GM19328 (cell line): Measurements from ENCODE around the gene SH2D1B.
"Not testable (repeated sequence)": the region's sequence is repeated elsewhere in the genome, so short reads cannot be mapped to it uniquely, and the experiment has no call there.

ENCODE experiments used
- ATAC-seq: cut with Tn5 transposase; IDR thresholded peaks from one replicate; pipeline ENCODE4 v1.9.1; 2021; ENCODE audit warnings: mild to moderate bottlenecking, moderate library complexity; ENCODE audit not compliant: unreplicated experiment

The SH2D1B gene, protein sequence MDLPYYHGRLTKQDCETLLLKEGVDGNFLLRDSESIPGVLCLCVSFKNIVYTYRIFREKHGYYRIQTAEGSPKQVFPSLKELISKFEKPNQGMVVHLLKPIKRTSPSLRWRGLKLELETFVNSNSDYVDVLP

DNA sequence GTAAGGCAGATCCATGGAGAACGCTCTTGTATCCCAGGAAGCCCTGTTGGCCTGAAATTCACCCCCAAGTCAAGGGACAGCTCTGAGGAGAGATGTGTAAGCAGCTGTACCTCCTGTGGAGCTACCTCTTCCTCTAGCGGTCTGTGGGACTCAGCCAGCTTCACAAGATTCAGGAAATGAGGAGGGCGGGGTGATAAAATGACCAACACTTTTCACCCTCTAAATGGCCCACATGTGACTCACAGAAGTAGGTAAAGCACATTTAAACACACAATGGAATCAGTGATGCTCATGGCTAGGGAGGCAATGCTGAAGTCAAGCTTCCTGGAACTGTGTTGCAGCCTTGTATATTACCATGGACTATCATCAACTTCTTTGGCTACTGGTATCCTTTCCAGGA lies at the start of gene SH2D1B:
SH2D1B (minus strand) TSS at position 135 of the 400 bp plus-strand sequence; CDS start at position 15, 120 bp downstream.
- ATAC-seq = no peak

DNA sequence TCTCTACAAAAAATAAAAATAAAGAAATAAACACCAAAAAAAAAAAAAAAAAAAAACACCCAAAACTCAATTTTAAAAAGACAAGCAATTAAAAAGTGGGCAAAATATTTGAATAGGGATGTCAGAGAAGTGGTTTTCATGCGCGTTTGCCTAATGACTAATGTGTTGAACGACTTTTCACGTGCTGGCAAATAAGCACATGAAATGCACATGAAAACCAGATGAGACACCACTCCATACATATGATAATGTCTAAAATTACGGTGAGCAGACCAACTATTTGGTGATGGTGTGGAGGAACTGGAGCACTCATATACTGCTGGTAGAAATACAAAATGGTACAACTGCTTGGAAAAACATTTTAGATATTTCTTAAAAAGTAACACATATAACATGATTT lies 46.3 kb upstream of the SH2D1B start:
- ATAC-seq = no peak

DNA sequence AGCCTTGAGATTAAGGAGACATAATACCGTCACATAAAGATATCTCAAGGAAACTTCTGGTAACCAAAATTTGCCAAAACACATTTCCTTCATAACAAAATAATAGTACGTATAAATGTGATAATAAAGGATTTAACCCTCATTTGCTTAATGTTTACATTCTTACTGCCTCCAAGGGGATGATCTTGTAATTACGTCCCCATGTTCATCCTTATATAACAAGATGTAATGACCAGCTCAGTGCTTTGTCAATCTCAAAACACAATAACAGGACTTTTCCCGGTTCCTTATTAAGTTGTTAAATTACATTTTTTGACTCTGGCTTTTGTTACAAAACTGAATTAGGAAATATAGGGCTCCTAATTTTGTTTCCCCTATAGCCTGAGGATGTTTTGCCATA lies 44.4 kb upstream of the SH2D1B start:
- ATAC-seq = no peak

DNA sequence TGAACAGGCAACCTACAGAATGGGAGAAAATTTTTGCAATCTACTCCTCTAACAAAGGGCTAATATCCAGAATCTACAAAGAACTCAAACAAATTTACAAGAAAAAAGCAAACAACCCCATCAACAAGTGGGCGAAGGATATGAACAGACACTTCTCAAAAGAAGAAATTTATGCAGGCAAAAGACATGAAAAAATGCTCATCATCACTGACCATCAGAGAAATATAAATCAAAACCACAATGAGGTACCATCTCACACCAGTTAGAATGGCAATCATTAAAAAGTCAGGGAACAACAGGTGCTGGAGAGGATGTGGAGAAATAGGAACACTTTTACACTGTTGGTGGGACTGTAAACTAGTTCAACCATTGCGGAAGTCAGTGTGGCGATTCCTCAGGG lies 42.4 kb upstream of the SH2D1B start:
- ATAC-seq = not testable (repeated sequence)

DNA sequence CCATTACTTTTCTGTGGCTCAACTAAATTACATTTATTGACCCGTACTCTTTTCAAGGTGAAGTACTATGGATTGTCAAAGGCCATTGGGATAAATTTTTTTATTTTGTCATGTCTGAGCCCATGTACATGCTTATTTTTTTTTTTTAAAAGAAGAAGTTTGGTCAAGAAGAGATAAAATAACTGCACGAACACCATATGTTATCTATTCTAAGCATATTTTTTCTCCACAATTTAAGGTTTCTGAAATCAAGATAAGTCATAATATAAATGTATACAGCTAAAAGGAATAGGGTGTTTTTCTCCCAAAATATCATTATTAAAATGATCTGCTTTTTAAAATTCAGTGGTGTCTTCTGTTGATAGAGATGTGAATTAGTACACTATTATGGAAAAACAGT lies 35.0 kb upstream of the SH2D1B start:
- ATAC-seq = no peak

DNA sequence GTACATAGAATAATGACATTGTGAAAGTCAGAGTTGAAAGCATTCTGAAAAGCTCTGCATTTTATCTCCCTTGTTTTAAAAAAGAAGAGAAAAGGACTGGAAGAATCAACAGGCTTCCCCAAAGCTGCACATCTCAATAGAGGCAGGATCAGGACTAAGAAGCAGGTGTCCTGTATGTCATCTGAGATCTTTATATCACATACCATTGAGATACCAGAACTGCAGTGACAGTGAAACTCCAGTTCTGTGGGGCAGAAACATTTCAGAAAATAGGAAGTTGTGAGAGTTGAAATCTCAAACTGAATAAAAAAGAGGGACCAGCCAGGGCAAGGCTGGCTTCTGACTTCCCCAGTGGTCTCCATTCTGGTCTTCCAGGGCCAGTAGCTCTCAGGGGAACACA lies 33.0 kb upstream of the SH2D1B start:
- ATAC-seq = no peak

DNA sequence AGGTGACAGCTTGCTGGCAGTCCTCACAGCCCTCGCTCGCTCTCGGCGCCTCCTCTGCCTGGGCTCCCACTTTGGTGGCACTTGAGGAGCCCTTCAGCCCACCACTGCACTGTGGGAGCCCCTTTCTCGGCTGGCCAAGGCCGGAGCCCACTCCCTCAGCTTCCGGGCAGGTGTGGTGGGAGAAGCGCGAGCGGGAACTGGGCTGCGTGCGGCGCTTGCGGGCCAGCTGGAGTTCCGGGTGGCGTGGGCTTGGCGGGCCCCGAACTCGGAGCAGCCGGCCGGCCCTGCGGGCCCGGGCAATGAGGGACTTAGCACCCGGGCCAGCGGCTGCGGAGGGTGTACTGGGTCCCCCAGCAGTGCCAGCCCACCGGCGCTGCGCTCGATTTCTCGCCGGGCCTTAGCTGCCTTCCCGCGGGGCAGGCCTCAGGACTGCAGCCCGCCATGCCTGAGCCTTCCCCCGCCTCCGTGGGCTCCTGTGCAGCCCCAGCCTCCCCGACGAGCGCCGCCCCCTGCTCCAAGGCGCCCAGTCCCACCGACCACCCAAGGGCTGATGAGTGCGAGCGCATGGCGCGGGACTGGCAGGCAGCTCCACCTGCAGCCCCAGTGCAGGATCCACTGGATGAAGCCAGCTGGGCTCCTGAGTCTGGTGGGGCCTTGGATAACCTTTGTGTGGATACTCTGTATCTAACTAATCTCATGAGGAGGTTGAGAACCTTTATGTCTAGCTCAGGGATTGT lies 21.2 kb upstream of the SH2D1B start:
- not testable (repeated sequence) for ATAC-seq

DNA sequence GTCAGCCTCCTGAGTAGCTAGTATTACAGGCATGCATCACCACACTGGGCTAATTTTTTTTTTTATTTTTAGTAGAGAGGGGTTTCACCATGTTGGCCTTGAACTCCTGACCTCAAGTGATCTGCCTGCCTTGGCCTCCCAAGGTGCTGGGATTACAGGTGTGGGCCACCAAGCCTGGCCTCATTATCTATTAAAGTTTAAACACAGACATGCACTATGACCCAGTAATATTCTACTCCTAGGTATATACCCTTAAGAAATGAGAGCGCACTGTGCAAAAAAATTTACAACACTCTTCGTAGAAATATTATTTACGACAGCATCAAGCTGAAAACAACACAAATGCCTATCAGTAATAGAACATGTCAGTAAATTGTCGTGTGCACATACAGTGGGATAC lies 18.6 kb upstream of the SH2D1B start:
- no peak for ATAC-seq

DNA sequence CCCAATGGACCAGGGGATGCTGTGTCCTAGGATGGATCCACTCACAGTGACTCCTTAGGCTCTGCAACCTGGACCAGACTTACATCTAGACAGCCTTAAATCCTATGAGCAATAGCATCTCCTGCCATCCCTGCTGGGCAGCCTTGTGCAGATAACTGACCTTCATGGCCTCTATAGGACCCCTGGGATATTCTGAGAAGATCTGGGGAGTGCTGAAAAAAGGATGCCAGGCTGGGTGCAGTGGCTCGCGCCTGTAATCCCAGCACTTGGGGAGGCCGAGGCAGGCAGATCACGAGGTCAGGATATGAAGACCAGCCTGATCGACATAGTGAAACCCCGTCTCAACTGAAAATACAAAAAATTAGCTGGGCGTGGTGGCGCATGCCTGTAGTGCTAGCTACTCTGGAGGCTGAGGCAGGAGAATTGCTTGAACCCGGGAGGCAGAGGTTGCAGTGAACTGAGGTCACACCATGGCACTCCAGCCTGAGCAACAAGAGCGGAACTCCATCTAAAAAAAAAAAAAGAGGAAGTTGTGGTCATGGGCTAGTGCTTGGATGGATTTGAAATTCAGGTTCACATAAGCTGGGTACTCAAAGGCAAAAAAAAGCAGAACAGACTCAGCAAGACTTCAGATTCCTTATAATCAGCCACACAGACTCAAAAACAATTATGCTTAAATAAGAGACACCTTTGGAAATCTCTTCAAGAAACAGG lies 10.9 kb upstream of the SH2D1B start:
- no peak for ATAC-seq

DNA sequence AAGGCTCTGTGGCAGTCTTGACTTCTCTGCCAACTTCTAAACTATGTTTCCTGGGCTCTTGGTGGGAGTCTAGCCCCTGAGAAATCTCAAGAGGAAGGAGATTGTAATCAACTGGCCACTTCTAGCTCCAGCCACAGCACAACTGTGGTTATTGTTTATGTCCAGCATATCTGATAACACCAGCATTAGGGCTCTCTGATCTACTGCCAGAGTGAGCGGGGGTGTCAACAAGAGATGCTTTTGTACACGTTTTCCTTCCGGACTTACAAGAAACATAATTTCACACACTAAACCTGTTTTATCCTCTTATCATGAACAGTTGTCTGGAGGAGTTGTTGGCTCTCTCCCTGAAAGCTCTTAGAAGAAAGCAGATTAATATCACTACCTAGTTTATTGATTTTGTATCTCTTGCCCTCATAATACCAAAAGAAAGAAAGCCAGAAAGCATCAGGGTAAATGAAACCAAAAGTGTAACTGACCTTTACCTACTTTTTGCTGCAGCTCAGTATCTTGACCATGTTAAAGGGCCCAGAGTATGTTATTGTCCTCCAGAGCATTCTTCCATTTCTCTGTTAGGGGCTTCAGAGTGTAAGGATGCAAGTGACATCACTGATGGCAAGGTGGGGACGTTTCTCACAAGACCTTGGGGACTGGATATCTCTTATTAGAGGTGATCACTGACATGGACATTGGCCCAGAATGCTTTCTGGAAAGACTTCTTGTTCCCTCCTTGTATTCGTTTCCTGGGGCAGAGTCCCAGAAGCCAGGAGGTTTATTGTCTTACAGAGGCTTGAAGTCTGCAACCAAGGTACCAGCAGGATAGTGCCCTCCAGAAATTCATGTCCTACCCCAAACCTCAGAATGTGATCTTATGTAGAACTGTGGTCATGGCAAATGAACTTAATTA lies 9.6 kb upstream of the SH2D1B start:
- ATAC-seq = no peak

DNA sequence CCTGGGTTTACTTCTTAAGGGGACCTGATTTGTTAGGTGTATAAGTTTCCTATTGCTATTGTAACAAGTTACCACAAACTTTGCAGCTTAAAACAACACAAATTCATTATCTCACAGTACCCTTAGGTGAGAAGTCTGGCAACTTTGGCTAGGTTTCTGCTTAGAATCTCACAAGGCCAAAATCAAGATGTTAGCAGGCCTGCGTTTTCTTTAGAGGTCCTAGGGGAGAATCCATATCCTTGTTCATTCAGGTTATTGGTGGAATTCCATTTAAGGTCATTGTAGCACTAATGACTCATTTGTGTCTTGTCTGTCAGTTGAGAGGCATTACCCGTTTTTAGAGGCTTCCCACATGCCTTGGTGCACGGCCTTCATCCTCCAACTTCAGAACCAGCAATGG lies 8.2 kb upstream of the SH2D1B start:
- no peak for ATAC-seq

DNA sequence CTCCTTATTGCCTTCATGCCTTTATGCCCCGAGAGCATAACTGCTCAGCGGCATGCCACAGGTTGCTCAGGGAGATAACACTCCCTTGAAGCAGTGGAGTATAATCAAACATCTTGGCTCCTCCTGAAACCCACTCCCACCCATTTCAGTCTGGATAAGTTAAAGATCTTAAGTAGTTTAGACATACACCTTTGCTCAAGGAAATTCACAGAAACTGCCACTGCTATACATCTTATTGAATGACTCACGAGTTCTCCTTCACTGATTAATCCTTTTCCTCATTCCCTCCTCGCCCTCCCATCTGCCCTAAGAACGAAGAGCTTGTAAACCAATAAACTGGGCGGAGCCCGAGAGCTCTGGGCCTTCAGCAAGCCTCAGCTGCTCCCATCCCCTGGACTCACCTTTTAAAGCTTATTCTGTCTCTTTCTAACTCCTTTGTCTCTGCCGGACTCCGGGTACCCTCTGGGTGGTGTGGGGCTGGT lies 7.6 kb upstream of the SH2D1B start:
- not testable (repeated sequence) for ATAC-seq

DNA sequence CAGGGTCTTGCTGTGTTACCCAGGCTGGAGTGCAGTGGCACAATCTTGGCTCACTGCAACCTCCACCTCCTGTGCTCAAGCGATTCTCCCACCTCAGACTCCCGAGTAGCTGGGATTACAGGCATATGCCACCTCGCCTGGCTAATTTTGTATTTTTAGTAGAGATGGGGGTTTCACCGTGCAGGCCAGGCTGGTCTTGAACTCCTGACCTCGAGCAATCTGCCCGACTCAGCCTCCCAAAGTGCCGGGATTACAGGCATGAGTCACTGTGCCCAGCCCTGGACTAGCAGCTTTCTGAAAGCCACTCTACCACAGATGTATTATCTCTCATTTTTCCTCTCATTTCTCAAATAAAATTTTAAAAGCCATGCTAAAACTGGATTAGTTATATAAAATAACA lies 6.6 kb upstream of the SH2D1B start:
- not testable (repeated sequence) for ATAC-seq

DNA sequence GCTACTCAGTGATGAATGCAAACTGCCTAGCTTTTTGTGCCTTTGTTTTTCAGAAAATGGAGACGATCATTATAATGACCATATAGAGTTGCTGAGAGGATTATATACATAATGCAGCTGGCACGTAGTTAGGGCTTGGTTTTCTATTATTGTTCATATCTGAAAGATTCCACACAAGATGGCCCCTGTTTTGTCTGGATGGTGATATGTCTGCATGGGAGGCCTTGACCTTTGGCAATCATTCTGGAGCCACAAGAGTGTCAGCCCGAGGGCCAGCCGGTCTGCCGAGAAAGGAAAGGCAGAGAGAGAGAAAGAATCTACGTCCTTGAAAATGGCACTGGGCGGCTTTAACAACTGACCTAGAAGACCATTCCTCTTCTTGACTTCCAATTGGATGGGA lies 5.7 kb upstream of the SH2D1B start:
- no peak for ATAC-seq

DNA sequence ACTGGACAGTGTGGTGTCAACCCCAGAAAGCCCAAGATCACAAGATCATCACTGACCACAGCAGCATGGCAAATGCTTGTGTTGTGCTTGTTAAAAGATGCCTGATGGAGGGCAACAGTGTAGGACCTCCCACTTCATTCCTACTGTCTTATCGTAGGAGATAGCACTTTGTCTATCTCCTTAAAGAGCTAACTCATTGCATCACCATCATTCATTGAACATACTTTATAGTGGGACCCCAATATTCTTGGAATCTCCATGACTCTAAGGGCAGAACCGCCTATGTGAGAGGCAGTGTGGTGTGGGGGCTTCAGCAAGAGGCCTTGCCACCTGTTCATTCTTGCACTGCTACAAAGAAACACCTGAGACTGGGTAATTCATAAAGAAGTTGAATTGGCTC lies 5.0 kb upstream of the SH2D1B start:
- no peak for ATAC-seq

DNA sequence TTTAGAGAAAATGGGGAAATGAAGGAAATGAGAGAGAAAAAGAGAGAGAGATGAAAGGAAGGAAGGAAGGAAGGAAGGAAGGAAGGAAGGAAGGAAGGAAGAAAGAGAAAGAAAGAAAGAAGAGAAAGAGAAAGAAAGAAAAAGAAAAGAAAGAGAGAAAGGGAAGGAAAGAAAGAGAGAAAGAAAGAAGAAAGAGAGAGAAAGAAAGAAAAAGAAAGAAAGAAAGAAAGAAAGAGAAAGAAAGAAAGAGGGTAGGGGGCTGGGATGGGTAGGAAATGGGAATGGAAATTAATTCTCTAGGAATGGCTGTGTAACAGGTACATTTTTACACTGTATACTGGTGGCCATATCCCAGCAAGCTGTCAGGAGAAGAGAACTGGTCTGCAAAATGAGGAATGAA lies 4.3 kb upstream of the SH2D1B start:
- ATAC-seq = no peak

DNA sequence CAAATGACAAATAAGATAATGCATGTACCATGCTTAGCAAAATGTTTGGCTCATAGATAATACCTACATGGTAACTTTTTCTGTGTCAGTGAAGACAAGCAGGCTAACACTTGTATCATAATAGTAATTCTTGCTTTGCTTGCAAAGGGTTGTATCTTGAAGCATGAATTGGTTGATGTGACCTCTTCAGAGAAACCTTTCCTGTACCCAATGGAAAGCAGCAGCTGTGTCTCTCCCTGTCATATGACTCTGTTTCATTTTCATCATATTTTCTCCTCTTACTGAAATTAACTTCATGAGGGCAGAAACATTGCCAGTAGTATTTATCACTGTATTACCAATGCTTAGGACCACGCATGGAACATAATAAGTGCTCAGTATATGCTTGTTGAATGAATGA lies 4.4 kb downstream of the SH2D1B start:
- no peak for ATAC-seq

DNA sequence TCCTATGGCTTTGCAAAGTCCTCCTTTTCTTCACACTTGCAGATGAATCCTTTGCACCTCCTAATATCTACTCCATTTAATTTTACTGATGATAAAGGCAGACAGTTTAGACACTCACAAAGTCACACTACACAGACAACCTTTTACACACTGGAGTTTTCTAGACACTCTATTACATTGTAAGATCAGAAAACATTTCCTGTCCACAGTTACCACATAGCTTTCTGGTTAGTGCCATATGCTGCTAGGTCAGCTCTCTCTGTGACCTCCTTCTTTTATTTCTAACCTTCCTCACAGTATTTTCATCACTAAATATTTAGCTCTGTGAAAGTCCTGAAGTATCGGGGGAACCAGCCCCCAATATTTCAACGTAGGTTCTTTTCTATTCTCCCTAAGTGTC lies 5.1 kb downstream of the SH2D1B start:
- ATAC-seq = no peak

DNA sequence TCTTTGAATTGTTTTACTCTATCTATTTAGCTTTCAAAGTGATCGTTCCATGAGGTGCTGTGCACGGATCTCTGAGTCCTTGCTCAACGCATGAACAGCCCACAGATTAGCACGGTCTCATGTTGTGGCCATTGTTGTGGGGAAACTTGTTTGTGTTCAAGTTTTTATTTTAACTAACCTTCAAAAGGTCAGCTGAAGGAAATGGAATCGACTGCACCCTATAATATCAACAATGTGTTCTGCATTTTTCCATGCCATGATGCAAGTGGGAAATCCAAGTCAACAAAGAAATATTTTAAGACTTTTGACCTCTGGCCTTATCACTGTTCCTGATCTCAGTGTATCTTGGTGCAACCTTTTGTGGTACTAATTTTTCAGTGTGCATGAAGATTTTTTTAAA lies 6.1 kb downstream of the SH2D1B start:
- no peak for ATAC-seq

DNA sequence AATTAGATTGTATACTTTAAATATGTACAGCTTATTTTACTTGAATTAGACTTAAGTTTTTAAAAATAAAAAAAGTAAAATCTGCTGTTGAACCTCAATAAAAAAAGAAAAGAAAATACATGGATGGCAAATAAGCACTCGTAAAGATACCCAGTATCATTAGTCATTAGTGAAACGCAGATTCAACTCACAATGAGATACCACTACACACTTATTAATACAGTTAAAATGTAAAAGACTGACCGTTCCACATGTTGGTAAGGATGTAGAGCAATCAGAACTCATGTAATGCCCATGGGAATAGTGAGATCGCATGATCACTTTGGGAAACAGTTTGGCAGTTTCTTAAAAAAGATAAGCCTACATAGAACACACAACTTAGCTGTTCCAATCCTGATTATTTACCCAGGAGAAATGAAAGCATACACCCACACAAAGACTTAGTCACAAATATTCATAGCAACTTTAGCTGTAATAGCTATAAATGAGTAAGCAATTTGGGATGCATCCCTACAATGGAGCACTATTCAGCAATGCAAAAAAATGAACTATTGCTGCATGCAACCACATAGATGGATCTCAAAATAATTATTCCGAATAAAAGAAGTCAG lies 7.3 kb downstream of the SH2D1B start:
- ATAC-seq = no peak
